ENCODE data around the gene HSBP1L1. TPM values are rescaled to one million over a fixed set of nuclear protein-coding genes. Genes with fewer than 3 reads are reported as not detected.

HSBP1L1 gene
- total and polyA plus RNA-seq, 2 of the 13 experiments (the other 11 are each of a cell fraction or from before 2014, with no cell fraction given): 22.6 to 45.1 TPM

DNA sequence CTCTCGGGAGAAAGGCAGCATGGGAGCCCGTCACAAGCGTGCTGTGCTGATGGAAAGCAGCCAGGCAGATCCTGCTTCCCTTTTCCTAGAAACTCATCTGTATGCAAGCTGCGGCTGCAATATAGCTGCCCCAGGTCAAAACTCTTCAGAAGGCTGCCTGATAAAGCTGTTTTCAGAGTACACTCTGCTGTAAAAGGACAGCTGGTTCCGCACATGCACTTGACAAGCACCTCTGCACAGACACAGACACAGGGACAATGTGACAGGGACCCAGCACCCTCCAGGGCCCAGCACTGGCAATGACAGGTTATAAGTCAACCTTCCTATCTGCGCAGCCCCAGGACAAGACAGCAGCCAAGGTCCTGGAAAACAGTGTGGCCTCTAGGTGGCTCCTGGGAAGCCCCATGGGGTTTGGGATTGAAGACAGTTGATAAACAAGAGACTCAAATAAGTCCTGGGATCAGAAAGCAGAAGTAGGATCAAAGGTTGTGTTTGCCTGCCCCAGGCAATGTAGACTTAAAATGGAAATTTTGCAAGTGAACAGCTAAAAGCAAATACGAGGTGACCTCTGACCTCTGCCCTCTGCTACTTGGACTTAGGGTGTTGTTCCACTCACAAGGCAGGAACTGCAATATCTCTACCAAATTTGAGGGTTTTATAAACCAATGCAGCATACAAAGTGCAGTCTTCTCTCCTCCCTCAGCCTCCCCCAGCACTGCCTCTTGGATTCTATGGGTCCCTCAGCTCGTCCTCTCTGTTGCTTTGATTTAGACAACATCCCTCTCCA, 29.9 kb upstream of the HSBP1L1 start (continued):
- peak; percentile 96 for TF ChIP-seq GATAD2A (CRISPR knock-in tag; IDR thresholded peaks at IDR 0.05)
- TF ChIP-seq SP1 (IDR thresholded peaks at IDR 0.05): no peak
- TF ChIP-seq SP1 (CRISPR knock-in tag; IDR thresholded peaks at IDR 0.05): no peak
- TF ChIP-seq ZBTB42 (CRISPR knock-in tag; IDR thresholded peaks at IDR 0.05): no peak
- no peak for TF ChIP-seq SIX4 (CRISPR knock-in tag; IDR thresholded peaks at IDR 0.05)
- peak in 1 of 2 experiments; percentile 75; a peak in 1 of 4 replicates for TF ChIP-seq KLF16 (CRISPR knock-in tag; IDR thresholded peaks at IDR 0.05)
- TF ChIP-seq ZNF619 (CRISPR knock-in tag; IDR thresholded peaks at IDR 0.05): no peak
- TF ChIP-seq, protein P1, sequence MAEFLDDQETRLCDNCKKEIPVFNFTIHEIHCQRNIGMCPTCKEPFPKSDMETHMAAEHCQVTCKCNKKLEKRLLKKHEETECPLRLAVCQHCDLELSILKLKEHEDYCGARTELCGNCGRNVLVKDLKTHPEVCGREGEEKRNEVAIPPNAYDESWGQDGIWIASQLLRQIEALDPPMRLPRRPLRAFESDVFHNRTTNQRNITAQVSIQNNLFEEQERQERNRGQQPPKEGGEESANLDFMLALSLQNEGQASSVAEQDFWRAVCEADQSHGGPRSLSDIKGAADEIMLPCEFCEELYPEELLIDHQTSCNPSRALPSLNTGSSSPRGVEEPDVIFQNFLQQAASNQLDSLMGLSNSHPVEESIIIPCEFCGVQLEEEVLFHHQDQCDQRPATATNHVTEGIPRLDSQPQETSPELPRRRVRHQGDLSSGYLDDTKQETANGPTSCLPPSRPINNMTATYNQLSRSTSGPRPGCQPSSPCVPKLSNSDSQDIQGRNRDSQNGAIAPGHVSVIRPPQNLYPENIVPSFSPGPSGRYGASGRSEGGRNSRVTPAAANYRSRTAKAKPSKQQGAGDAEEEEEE (CRISPR knock-in tag; IDR thresholded peaks at IDR 0.05; ENCODE audit: borderline replicate concordance): no peak
- TF ChIP-seq, protein P2, sequence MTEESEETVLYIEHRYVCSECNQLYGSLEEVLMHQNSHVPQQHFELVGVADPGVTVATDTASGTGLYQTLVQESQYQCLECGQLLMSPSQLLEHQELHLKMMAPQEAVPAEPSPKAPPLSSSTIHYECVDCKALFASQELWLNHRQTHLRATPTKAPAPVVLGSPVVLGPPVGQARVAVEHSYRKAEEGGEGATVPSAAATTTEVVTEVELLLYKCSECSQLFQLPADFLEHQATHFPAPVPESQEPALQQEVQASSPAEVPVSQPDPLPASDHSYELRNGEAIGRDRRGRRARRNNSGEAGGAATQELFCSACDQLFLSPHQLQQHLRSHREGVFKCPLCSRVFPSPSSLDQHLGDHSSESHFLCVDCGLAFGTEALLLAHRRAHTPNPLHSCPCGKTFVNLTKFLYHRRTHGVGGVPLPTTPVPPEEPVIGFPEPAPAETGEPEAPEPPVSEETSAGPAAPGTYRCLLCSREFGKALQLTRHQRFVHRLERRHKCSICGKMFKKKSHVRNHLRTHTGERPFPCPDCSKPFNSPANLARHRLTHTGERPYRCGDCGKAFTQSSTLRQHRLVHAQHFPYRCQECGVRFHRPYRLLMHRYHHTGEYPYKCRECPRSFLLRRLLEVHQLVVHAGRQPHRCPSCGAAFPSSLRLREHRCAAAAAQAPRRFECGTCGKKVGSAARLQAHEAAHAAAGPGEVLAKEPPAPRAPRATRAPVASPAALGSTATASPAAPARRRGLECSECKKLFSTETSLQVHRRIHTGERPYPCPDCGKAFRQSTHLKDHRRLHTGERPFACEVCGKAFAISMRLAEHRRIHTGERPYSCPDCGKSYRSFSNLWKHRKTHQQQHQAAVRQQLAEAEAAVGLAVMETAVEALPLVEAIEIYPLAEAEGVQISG (CRISPR knock-in tag; IDR thresholded peaks at IDR 0.05): 0 out of 2 replicates have a peak, but pooled peaks have one; percentile 62
- TF ChIP-seq ZNF772 (CRISPR knock-in tag; IDR thresholded peaks at IDR 0.05): peak; percentile 93; the same call in 1 of the 2 replicates
- TF ChIP-seq, protein P3, sequence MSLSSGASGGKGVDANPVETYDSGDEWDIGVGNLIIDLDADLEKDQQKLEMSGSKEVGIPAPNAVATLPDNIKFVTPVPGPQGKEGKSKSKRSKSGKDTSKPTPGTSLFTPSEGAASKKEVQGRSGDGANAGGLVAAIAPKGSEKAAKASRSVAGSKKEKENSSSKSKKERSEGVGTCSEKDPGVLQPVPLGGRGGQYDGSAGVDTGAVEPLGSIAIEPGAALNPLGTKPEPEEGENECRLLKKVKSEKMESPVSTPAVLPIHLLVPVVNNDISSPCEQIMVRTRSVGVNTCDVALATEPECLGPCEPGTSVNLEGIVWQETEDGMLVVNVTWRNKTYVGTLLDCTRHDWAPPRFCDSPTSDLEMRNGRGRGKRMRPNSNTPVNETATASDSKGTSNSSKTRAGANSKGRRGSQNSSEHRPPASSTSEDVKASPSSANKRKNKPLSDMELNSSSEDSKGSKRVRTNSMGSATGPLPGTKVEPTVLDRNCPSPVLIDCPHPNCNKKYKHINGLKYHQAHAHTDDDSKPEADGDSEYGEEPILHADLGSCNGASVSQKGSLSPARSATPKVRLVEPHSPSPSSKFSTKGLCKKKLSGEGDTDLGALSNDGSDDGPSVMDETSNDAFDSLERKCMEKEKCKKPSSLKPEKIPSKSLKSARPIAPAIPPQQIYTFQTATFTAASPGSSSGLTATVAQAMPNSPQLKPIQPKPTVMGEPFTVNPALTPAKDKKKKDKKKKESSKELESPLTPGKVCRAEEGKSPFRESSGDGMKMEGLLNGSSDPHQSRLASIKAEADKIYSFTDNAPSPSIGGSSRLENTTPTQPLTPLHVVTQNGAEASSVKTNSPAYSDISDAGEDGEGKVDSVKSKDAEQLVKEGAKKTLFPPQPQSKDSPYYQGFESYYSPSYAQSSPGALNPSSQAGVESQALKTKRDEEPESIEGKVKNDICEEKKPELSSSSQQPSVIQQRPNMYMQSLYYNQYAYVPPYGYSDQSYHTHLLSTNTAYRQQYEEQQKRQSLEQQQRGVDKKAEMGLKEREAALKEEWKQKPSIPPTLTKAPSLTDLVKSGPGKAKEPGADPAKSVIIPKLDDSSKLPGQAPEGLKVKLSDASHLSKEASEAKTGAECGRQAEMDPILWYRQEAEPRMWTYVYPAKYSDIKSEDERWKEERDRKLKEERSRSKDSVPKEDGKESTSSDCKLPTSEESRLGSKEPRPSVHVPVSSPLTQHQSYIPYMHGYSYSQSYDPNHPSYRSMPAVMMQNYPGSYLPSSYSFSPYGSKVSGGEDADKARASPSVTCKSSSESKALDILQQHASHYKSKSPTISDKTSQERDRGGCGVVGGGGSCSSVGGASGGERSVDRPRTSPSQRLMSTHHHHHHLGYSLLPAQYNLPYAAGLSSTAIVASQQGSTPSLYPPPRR (CRISPR knock-in tag; IDR thresholded peaks at IDR 0.05; ENCODE audit: borderline replicate concordance): peak; percentile 95
- TF ChIP-seq ZNF891 (CRISPR knock-in tag; IDR thresholded peaks at IDR 0.05): no peak
- peak; percentile 78; the same call in 1 of the 2 replicates for TF ChIP-seq RFXAP (CRISPR knock-in tag; IDR thresholded peaks at IDR 0.05; ENCODE audit: borderline replicate concordance)
- TF ChIP-seq SNAI1 (CRISPR knock-in tag; IDR thresholded peaks at IDR 0.05; ENCODE audit: borderline replicate concordance): no peak
- peak; percentile 80; the same call in 1 of the 2 replicates for TF ChIP-seq HBP1 (CRISPR knock-in tag; IDR thresholded peaks at IDR 0.05; ENCODE audit: low read depth)
- TF ChIP-seq MYC (CRISPR knock-in tag; IDR thresholded peaks at IDR 0.05; ENCODE audit: borderline replicate concordance): no peak; the same call in 1 of the 2 replicates
- no peak for TF ChIP-seq TIGD3 (CRISPR knock-in tag; IDR thresholded peaks at IDR 0.05; ENCODE audit: borderline replicate concordance)

Measured in HepG2 (cell line).